GM23248 (cell line): Measurements from ENCODE around the gene RPL36. TPM values are rescaled to one million over a fixed set of nuclear protein-coding genes. Genes with fewer than 3 reads are reported as not detected.

Experiments used
- DNase-seq: peaks from one replicate; pipeline ENCODE4 v3.0.0-alpha.2; 2015
- H2AFZ ChIP-seq: fragments of 200-600 bp; sonication (generic); 2 replicates; pipeline ENCODE4 v1.6.1; 2016; ENCODE audit warnings: antibody characterized with exemption
- H3F3A ChIP-seq: fragments of 200-600 bp; sonication (generic); 2 replicates; pipeline ENCODE4 v1.6.1; 2016; ENCODE audit warnings: mild to moderate bottlenecking, antibody characterized with exemption, mixed run types; ENCODE audit not compliant: insufficient read depth
- H3K27ac ChIP-seq: fragments of 200-600 bp; sonication (generic); 2 replicates; pipeline ENCODE4 v1.5.1; 2016; ENCODE audit warnings: mild to moderate bottlenecking
- H3K27me3 ChIP-seq: fragments of 200-600 bp; sonication (generic); replicated peaks from 2 replicates; pipeline ENCODE4 v1.6.1; 2016; ENCODE audit warnings: mild to moderate bottlenecking; ENCODE audit not compliant: insufficient read depth
- H3K36me3 ChIP-seq: fragments of 200-600 bp; sonication (generic); 2 replicates; pipeline ENCODE4 v1.6.1; 2016; ENCODE audit warnings: low read depth, mild to moderate bottlenecking
- H3K4me1 ChIP-seq: fragments of 200-600 bp; sonication (generic); 2 replicates; pipeline ENCODE4 v1.6.1; 2016; ENCODE audit warnings: mild to moderate bottlenecking; ENCODE audit not compliant: insufficient read depth
- H3K4me2 ChIP-seq: fragments of 200-600 bp; sonication (generic); one replicate; pipeline ENCODE4 v1.6.1; 2016; ENCODE audit warnings: mild to moderate bottlenecking; ENCODE audit not compliant: unreplicated experiment
- H3K4me3 ChIP-seq: fragments of 200-600 bp; sonication (generic); 2 replicates; pipeline ENCODE4 v1.5.1; 2016; ENCODE audit warnings: mild to moderate bottlenecking
- H3K79me2 ChIP-seq: fragments of 200-600 bp; sonication (generic); 2 replicates; pipeline ENCODE4 v1.6.1; 2016; ENCODE audit warnings: mild to moderate bottlenecking; ENCODE audit not compliant: insufficient read depth
- H3K9ac ChIP-seq: fragments of 200-600 bp; sonication (generic); 2 replicates; pipeline ENCODE4 v1.6.1; 2016; ENCODE audit warnings: mild to moderate bottlenecking
- H3K9me2 ChIP-seq: fragments of 200-600 bp; sonication (generic); 2 replicates; pipeline ENCODE4 v1.6.1; 2016; ENCODE audit warnings: mixed run types, mild to moderate bottlenecking, moderate library complexity; ENCODE audit not compliant: insufficient read depth
- H3K9me3 ChIP-seq: fragments of 200-600 bp; sonication (generic); one replicate; pipeline ENCODE4 v1.6.1; 2017; ENCODE audit warnings: low read depth
- H4K20me1 ChIP-seq: fragments of 200-600 bp; sonication (generic); 2 replicates; pipeline ENCODE4 v1.6.0; 2016; ENCODE audit not compliant: insufficient read depth
- EZH2 ChIP-seq: fragments of 200-600 bp; sonication (generic); IDR thresholded peaks from 2 replicates; pipeline ENCODE4 v1.6.1; 2018; ENCODE audit warnings: antibody characterized with exemption, mild to moderate bottlenecking; ENCODE audit not compliant: insufficient read depth, poor library complexity, severe bottlenecking
- EZH2phosphoT487 ChIP-seq: fragments of 200-600 bp; sonication (generic); IDR thresholded peaks from 2 replicates; pipeline ENCODE4 v1.6.1; 2018; ENCODE audit warnings: antibody characterized with exemption, moderate library complexity, mild to moderate bottlenecking, low read depth; ENCODE audit not compliant: insufficient read depth
- WGBS, 2 experiments: methylation state at CpG; one replicate each; pipeline ENCODE4 v1.1.6; 2015 to 2017; ENCODE audit warnings: low lambda C conversion rate in 2 of 2, low coverage in 1 of 2; ENCODE audit errors: missing lambda C conversion rate in 2 of 2; 5-methylcytosine and 5-hydroxymethylcytosine counted together
- in situ Hi-C: fragments of 300-500 bp; cut with MboI; formaldehyde crosslinking; loops from 2 replicates; pipeline ENCODE4 v1.15.0; 2020
- polyA plus RNA-seq: library from polyadenylated mRNA; unstranded; fragments of >200 nt; fragmentation: Nextera tagmentation; extraction: Ambion mirVana; gene quantifications from 2 replicates; pipeline ENCODE4 v1.2.1, GENCODE V29; 2016
- total RNA-seq: library from RNA; depleted of rRNA; stranded (reverse); fragments of >200 nt; shearing (Covaris generic); gene quantifications from 2 replicates; pipeline ENCODE4 v1.2.3, GENCODE V29; 2014

Gene RPL36
- total and polyA plus RNA-seq, 2 experiments from 2014 or later = 503 to 1,128 TPM

DNA sequence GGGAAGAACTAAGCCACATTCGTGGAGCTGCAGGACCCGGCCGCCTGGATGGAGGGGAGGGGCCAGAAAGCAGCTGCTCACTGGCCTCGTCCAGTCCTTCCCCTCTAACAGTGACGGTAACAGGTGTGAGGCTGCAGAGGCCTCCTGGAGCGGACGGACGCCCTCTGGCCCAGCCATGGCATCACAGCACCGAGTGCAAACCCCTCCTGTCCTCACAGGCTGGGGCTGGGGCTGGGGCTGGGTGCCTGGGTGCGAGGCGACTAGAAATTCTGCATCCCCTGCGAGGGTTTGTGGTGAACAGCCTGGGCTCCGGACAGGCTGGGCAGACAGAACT is 13.4 kb upstream of the RPL36 start:
- no peak overlapping the region for H3K9ac ChIP-seq
- no peak overlapping the region for H2AFZ ChIP-seq
- no peak overlapping the region for H3K4me2 ChIP-seq
- H3K27me3 ChIP-seq = no peaks in the 10 kb centered on the region
- H3K36me3 ChIP-seq = no peaks in the 10 kb centered on the region
- in situ Hi-C loops = no loop called here
- 61 to 69% methylated on average over 13 of the region's 13 CpGs for WGBS, 2 experiments
- 0 out of 2 replicates have a peak, but pooled peaks cover 3% of the 10 kb centered on the region for H3F3A ChIP-seq
- H3K9me3 ChIP-seq = no peaks in the 10 kb centered on the region
- no peaks in the 10 kb centered on the region for H3K9me2 ChIP-seq
- no peaks in the 10 kb centered on the region for H4K20me1 ChIP-seq
- H3K27ac ChIP-seq = no peak overlapping the region
- no peak overlapping the region for H3K4me3 ChIP-seq
- H3K4me1 ChIP-seq = no peaks in the 10 kb centered on the region
- peaks cover 15% of the 10 kb centered on the region for H3K79me2 ChIP-seq
- no peak for DNase-seq
- TF ChIP-seq EZH2 (no peak), EZH2phosphoT487 (no peak)

DNA sequence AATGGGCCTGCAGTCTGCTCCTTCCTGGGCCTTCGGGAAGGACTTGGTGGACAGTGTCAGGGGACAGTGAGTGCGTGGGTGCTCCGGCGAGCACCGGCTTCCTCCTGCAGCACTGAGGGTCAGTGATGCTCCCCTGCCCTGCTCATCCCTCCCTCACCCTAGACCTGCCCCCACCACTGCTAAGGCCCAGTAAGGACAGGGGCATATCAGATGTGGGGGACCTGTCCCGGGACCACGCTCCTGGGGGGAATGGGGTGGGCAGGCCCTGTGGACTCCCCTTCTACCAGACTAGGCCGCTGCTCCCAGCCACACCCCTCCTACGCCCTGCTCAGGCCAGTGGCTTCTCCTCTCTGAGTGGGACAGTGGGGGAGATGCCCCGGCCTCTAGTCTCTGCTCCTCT is 13.0 kb upstream of the RPL36 start:
- H3K9me2 ChIP-seq = no peaks in the 10 kb centered on the region
- H3F3A ChIP-seq = no peaks in the 10 kb centered on the region
- H3K9ac ChIP-seq = no peak overlapping the region
- H3K4me1 ChIP-seq = no peaks in the 10 kb centered on the region
- DNase-seq = no peak
- H3K9me3 ChIP-seq = no peaks in the 10 kb centered on the region
- 86 to 87% methylated on average over 9 to 10 of the region's 10 CpGs for WGBS, 2 experiments
- TF ChIP-seq EZH2phosphoT487 (no peak), EZH2 (no peak)
- H2AFZ ChIP-seq = no peak overlapping the region
- H3K27ac ChIP-seq = no peak overlapping the region
- H3K4me2 ChIP-seq = no peak overlapping the region
- in situ Hi-C loops = no loop called here
- no peaks in the 10 kb centered on the region for H3K36me3 ChIP-seq
- H3K4me3 ChIP-seq = no peak overlapping the region
- H3K79me2 ChIP-seq = peaks cover 15% of the 10 kb centered on the region
- no peaks in the 10 kb centered on the region for H4K20me1 ChIP-seq
- H3K27me3 ChIP-seq = no peaks in the 10 kb centered on the region

DNA sequence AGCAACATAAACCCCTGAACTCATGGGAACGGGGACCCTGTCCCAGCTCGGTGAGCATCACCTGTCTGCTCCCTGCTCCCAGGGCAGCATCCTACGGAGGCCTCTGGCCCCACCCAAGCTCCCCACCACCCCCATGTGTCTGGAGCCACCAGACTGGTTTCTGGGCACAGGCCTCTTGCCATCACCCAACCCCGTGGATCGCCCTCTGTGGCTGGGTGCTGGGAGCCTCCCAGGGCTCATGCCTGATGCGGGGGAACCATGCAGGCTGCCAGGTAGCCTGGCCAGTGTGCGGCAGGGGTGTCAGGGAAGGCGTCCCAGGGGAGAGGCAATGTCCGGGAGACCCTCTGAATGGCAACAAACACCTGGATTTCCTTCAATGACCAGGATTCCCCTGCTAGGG is 12.5 kb upstream of the RPL36 start:
- H3K4me2 ChIP-seq = no peak overlapping the region
- WGBS, 2 experiments = 86 to 94% methylated on average over 6 to 9 of the region's 9 CpGs
- H3K9me2 ChIP-seq = no peaks in the 10 kb centered on the region
- no peak overlapping the region for H3K4me3 ChIP-seq
- H3K27me3 ChIP-seq = no peaks in the 10 kb centered on the region
- H3K9ac ChIP-seq = no peak overlapping the region
- in situ Hi-C loops = no loop called here
- no peaks in the 10 kb centered on the region for H3F3A ChIP-seq
- no peak overlapping the region for H2AFZ ChIP-seq
- H3K79me2 ChIP-seq = peaks cover 15% of the 10 kb centered on the region
- no peak for DNase-seq
- no peak for TF ChIP-seq EZH2
- TF ChIP-seq EZH2phosphoT487 = no peak
- H3K27ac ChIP-seq = no peak overlapping the region
- no peaks in the 10 kb centered on the region for H3K9me3 ChIP-seq
- H3K36me3 ChIP-seq = no peaks in the 10 kb centered on the region
- no peaks in the 10 kb centered on the region for H3K4me1 ChIP-seq
- H4K20me1 ChIP-seq = no peaks in the 10 kb centered on the region

DNA sequence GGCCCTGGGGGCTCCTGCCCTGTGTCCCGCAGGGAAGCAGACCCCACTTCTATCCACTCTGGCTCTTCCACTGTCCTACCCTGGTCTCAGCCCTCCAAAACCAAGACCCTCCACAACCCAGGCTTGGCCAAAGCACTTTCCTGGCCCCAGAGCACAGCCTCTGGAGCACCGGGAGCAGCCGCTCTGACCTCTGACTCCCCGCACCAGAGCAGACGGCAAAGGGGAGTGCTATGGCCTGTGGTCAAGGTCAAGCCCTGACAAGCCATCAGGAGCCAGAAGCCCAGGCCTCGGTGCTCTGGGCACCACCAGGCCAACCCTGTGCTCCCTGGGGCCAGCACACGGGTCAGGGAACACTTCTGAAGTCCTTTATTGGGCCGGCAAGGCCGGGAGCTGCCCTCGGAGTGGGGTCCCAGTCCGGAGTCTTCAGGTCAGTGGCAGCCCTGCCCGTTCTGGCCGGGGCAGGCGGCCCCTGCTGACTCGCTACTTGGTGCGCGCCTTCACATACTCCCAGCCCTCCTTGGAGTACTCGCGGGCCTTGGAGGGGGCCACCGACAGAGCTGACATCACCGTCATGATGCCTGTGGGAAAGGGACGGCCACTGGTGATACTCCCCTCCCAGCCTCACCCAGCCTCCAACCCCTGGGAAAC is 11.9 kb upstream of the RPL36 start:
- Histone ChIP-seq H3K9me2 (no peaks in the 10 kb centered on the region), H3K9ac (no peak overlapping the region), H3K36me3 (no peaks in the 10 kb centered on the region), H3K4me3 (no peak overlapping the region), H4K20me1 (no peaks in the 10 kb centered on the region), H3K27ac (no peak overlapping the region), H3K4me2 (no peak overlapping the region), H3K27me3 (no peaks in the 10 kb centered on the region), H3K4me1 (no peaks in the 10 kb centered on the region), H3K79me2 (peaks cover 15% of the 10 kb centered on the region), H3K9me3 (no peaks in the 10 kb centered on the region), H2AFZ (no peak overlapping the region), H3F3A (no peaks in the 10 kb centered on the region)
- in situ Hi-C loops = no loop called here
- no peak for DNase-seq
- 97 to 98% methylated on average over 14 to 22 of the region's 22 CpGs for WGBS, 2 experiments
- TF ChIP-seq EZH2 = no peak
- no peak for TF ChIP-seq EZH2phosphoT487
